Panc1 (cell line): ENCODE results near the gene LDHAL6A. TPM values are rescaled to one million over a fixed set of nuclear protein-coding genes. Genes with fewer than 3 reads are reported as not detected.

Source experiments
- total RNA-seq: library from RNA; stranded (reverse); gene quantifications from one replicate; pipeline ENCODE4 v1.2.1, GENCODE V29; 2021; ENCODE audit not compliant: unreplicated experiment

The LDHAL6A gene
- total RNA-seq, 1 experiment from 2014 or later, result not detected

Other genes starting within 250 kb of the LDHAL6A start
- not detected for gene SAA4, start 219.1 kb upstream of the LDHAL6A start, total RNA-seq
- gene SAA2, start 207.2 kb upstream of the LDHAL6A start, total RNA-seq, result 4.0 TPM
- 7.9 TPM for gene SAA1, start 189.6 kb upstream of the LDHAL6A start, total RNA-seq
- 27.7 TPM for gene HPS5, start 133.7 kb upstream of the LDHAL6A start, total RNA-seq
- gene GTF2H1, start 133.3 kb upstream of the LDHAL6A start, total RNA-seq, result 60.6 TPM
- 894 TPM for gene LDHA, start 61.3 kb upstream of the LDHAL6A start, total RNA-seq
- gene LDHC, start 43.5 kb upstream of the LDHAL6A start, total RNA-seq, result 0.26 TPM
- gene TSG101, start 71.1 kb downstream of the LDHAL6A start, total RNA-seq, result 79.1 TPM
- 26.7 TPM for gene UEVLD, start 132.9 kb downstream of the LDHAL6A start, total RNA-seq
- gene MISFA, start 143.9 kb downstream of the LDHAL6A start, total RNA-seq, result 5.0 TPM
- 14.8 TPM for gene SPTY2D1, start 178.5 kb downstream of the LDHAL6A start, total RNA-seq
- gene TMEM86A, start 242.9 kb downstream of the LDHAL6A start, total RNA-seq, result 0.31 TPM